Measurements from ENCODE around the gene LUC7L. TPM values are rescaled to one million over a fixed set of nuclear protein-coding genes. Genes with fewer than 3 reads are reported as not detected.
"Not testable (repeated sequence)": the region's sequence is repeated elsewhere in the genome, so short reads cannot be mapped to it uniquely, and the experiment has no call there.

LUC7L gene
- total RNA-seq, 1 experiment from 2014 or later = 137 TPM

- no peak overlapping the region for H3T11ph ChIP-seq (ENCODE audit: low read length)
- no peak overlapping the region for H2BK12ac ChIP-seq (ENCODE audit: insufficient read length, low read depth, low read length)
- peaks cover 33% of the 10 kb centered on the region for H3K27me3 ChIP-seq (ENCODE audit: insufficient read depth, low read length)
- no peak overlapping the region for H4K91ac ChIP-seq (ENCODE audit: insufficient read length, low read depth, low read length)
- H4K5ac ChIP-seq (ENCODE audit: insufficient read length, low read depth, low read length) = no peak overlapping the region
- peaks cover 21 to 25% of the 10 kb centered on the region in 2 experiments for H3K4me1 Mint-ChIP-seq
- no peak overlapping the region for H3K56ac ChIP-seq (ENCODE audit: insufficient read length, low read depth, low read length)
- no peak overlapping the region for H3K4ac ChIP-seq (ENCODE audit: low read depth, low read length)
- no peak overlapping the region for H4K8ac ChIP-seq (replicated peaks; ENCODE audit: insufficient read length, low read depth, low read length)
- peaks cover 73% of the 10 kb centered on the region for H3K27me3 Mint-ChIP-seq (ENCODE audit: low read depth)
- H2AK5ac ChIP-seq (ENCODE audit: insufficient read length, low read length) = no peak overlapping the region
- TF ChIP-seq CTCF (conservative IDR thresholded peaks at IDR 0.05) = no peak
- peaks cover 8% of the 10 kb centered on the region for H3K23me2 ChIP-seq (ENCODE audit: insufficient read length, low read depth, low read length, poor library complexity, severe bottlenecking)
- no peak overlapping the region for H2BK15ac ChIP-seq (ENCODE audit: low read depth, low read length)
- H3K23ac ChIP-seq (ENCODE audit: insufficient read length, low read depth, low read length) = no peak overlapping the region
- no peak overlapping the region for H3K27ac Mint-ChIP-seq
- H3K79me2 ChIP-seq (ENCODE audit: insufficient read depth, low read length) = no peaks in the 10 kb centered on the region
- no peak overlapping the region for H2BK120ac ChIP-seq (ENCODE audit: low read depth, low read length, poor library complexity, severe bottlenecking)
- no CpG with 5 or more reads among the region's 77 CpGs for WGBS (ENCODE audit: extremely low coverage, insufficient read length, low lambda C conversion rate)
- no peaks in the 10 kb centered on the region; the same call in 1 of the 2 replicates for H3K4me1 ChIP-seq (ENCODE audit: insufficient read depth, low read length)
- no peaks in the 10 kb centered on the region for H3K9me3 Mint-ChIP-seq
- no peak overlapping the region for H3K27ac ChIP-seq (ENCODE audit: insufficient read length, low read depth, low read length)
- H3K36me3 Mint-ChIP-seq (ENCODE audit: insufficient read depth in 1 of 3, low read depth in 3 of 3) = no peaks in the 10 kb centered on the region
- no peaks in the 10 kb centered on the region for H3K79me1 ChIP-seq (ENCODE audit: insufficient read depth, low read depth, low read length, poor library complexity, severe bottlenecking)
- H2BK20ac ChIP-seq (ENCODE audit: low read depth, low read length, poor library complexity, severe bottlenecking) = no peak overlapping the region
- H3K14ac ChIP-seq (ENCODE audit: insufficient read depth, low read length) = no peak overlapping the region
- H3K4me3 Mint-ChIP-seq = peak overlapping the region; percentile 47 to 76
- H3K9ac ChIP-seq (ENCODE audit: extremely low read depth, insufficient read length, low read length) = no peak overlapping the region
- H3K9me3 ChIP-seq (ENCODE audit: control insufficient read depth, low read depth, low read length) = no peaks in the 10 kb centered on the region
- H3K4me2 ChIP-seq (ENCODE audit: insufficient read depth, insufficient read length, low read length) = peak overlapping the region; percentile 33
- no peak overlapping the region for H2BK5ac ChIP-seq (ENCODE audit: insufficient read length, low read length)
- no peak overlapping the region for H3K18ac ChIP-seq (ENCODE audit: insufficient read length, low read depth, low read length)
- DNase-seq = peak; percentile 57
- H4K20me1 ChIP-seq (ENCODE audit: control insufficient read depth, insufficient read depth, insufficient read length) = no peaks in the 10 kb centered on the region
- H2AFZ ChIP-seq (ENCODE audit: low read length) = no peak overlapping the region
Observed at GRCh38 chr16:164827-165538, 64.3 kb downstream of the LUC7L start.

DNA sequence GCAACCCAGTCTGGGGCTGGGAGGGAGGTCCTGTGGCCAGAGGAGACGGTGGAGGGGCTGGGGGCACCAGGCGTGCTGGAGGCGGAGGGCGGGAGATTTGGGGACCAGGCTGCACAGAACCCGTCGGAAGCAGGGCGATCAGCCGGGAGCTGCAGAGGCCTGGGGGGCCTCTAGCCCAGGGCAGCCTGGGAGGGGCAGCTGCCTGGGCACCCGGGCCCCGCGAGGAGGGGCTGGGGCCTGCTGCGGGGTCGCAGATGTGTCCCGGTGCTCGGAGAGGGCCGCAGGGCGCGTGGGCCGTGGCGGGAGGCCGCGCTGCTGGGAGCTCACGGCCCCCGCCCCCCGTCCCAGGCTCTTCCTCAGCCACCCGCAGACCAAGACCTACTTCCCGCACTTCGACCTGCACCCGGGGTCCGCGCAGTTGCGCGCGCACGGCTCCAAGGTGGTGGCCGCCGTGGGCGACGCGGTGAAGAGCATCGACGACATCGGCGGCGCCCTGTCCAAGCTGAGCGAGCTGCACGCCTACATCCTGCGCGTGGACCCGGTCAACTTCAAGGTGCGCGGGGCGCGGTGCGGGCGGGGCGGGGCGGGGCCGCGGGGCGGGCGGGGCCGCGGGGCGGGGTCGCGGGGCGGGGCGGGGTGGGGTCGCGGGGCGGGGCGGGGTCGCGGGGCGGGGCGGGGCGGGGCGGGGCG, 65.0 kb downstream of the LUC7L start:
- H2BK5ac ChIP-seq (ENCODE audit: insufficient read length, low read length); H3K9me3 ChIP-seq (ENCODE audit: control insufficient read depth, low read depth, low read length); H3K27ac Mint-ChIP-seq; H3K9ac ChIP-seq (ENCODE audit: extremely low read depth, insufficient read length, low read length); H3K23ac ChIP-seq (ENCODE audit: insufficient read length, low read depth, low read length); H3K23me2 ChIP-seq (ENCODE audit: insufficient read length, low read depth, low read length, poor library complexity, severe bottlenecking); H3K14ac ChIP-seq (ENCODE audit: insufficient read depth, low read length); H3K4ac ChIP-seq (ENCODE audit: low read depth, low read length); H2AFZ ChIP-seq (ENCODE audit: low read length); H4K8ac ChIP-seq (replicated peaks; ENCODE audit: insufficient read length, low read depth, low read length); H4K91ac ChIP-seq (ENCODE audit: insufficient read length, low read depth, low read length); H3K4me3 Mint-ChIP-seq; H2AK5ac ChIP-seq (ENCODE audit: insufficient read length, low read length); H2BK120ac ChIP-seq (ENCODE audit: low read depth, low read length, poor library complexity, severe bottlenecking); H4K20me1 ChIP-seq (ENCODE audit: control insufficient read depth, insufficient read depth, insufficient read length); H3K36me3 Mint-ChIP-seq (ENCODE audit: insufficient read depth in 1 of 3, low read depth in 3 of 3); H3K4me2 ChIP-seq (ENCODE audit: insufficient read depth, insufficient read length, low read length); H2BK20ac ChIP-seq (ENCODE audit: low read depth, low read length, poor library complexity, severe bottlenecking); H3K79me2 ChIP-seq (ENCODE audit: insufficient read depth, low read length); H3T11ph ChIP-seq (ENCODE audit: low read length); H3K27ac ChIP-seq (ENCODE audit: insufficient read length, low read depth, low read length); H3K56ac ChIP-seq (ENCODE audit: insufficient read length, low read depth, low read length); H4K5ac ChIP-seq (ENCODE audit: insufficient read length, low read depth, low read length); H2BK12ac ChIP-seq (ENCODE audit: insufficient read length, low read depth, low read length); H3K18ac ChIP-seq (ENCODE audit: insufficient read length, low read depth, low read length); H3K9me3 Mint-ChIP-seq; DNase-seq; H3K4me1 ChIP-seq (ENCODE audit: insufficient read depth, low read length); H2BK15ac ChIP-seq (ENCODE audit: low read depth, low read length); H3K79me1 ChIP-seq (ENCODE audit: insufficient read depth, low read depth, low read length, poor library complexity, severe bottlenecking): not testable (repeated sequence)
- WGBS (ENCODE audit: extremely low coverage, insufficient read length, low lambda C conversion rate) = no CpG with 5 or more reads among the region's 80 CpGs
- H3K27me3 ChIP-seq (ENCODE audit: insufficient read depth, low read length) = peaks cover 33% of the 10 kb centered on the region
- Mint-ChIP-seq H3K4me1 (peaks cover 17 to 21% of the 10 kb centered on the region in 2 experiments), H3K27me3 (ENCODE audit: low read depth) (peaks cover 72% of the 10 kb centered on the region)
